Stimulated activated CD8-positive, alpha-beta memory T cell treated with anti-CD3 and anti-CD28 coated beads, Interleukin-7, amount 100 ng/mL, for 24 hours (primary cell): ENCODE results near the gene EIF2D.

Source experiments
- DNase-seq: peaks from one replicate; pipeline ENCODE4 v3.0.0-alpha.2; 2020; ENCODE audit warnings: low read depth

The EIF2D gene

GRCh38 chr1:206569556-206569955 lies 42.7 kb downstream of the EIF2D start:
- DNase-seq = no peak

- DNase-seq = no peak
Observed at GRCh38 chr1:206568779-206569352, 43.4 kb downstream of the EIF2D start.

GRCh38 chr1:206568256-206568655 lies 44.0 kb downstream of the EIF2D start:
- no peak for DNase-seq

- DNase-seq = no peak
Observed at GRCh38 chr1:206566999-206567398, 45.3 kb downstream of the EIF2D start.

GRCh38 chr1:206565995-206566394 lies 46.3 kb downstream of the EIF2D start:
- DNase-seq = no peak

GRCh38 chr1:206563367-206564207 lies 48.7 kb downstream of the EIF2D start:
- DNase-seq = no peak

- no peak for DNase-seq
Observed at GRCh38 chr1:206560007-206560716, 52.1 kb downstream of the EIF2D start.

- DNase-seq = no peak
Observed at GRCh38 chr1:206559672-206559995, 52.6 kb downstream of the EIF2D start.

GRCh38 chr1:206558794-206559671 lies 53.2 kb downstream of the EIF2D start:
- DNase-seq = no peak

GRCh38 chr1:206557636-206558473 lies 54.4 kb downstream of the EIF2D start:
- no peak for DNase-seq

GRCh38 chr1:206556750-206557635 lies 55.3 kb downstream of the EIF2D start:
- peak; percentile 75 for DNase-seq

GRCh38 chr1:206556047-206556749 lies 56.1 kb downstream of the EIF2D start:
- DNase-seq = no peak

- DNase-seq = no peak
Observed at GRCh38 chr1:206555473-206555935, 56.8 kb downstream of the EIF2D start.

GRCh38 chr1:206554701-206555472 lies 57.4 kb downstream of the EIF2D start:
- DNase-seq = no peak

- DNase-seq = no peak
Observed at GRCh38 chr1:206554211-206554610, 58.1 kb downstream of the EIF2D start.

- no peak for DNase-seq
Observed at GRCh38 chr1:206551986-206552326, 60.3 kb downstream of the EIF2D start.

- no peak for DNase-seq
Observed at GRCh38 chr1:206551296-206551985, 60.8 kb downstream of the EIF2D start.

- no peak for DNase-seq
Observed at GRCh38 chr1:206550446-206550845, 61.8 kb downstream of the EIF2D start.
